Caco-2 (cell line): ENCODE results near the gene TPRX2. TPM values are rescaled to one million over a fixed set of nuclear protein-coding genes. Genes with fewer than 3 reads are reported as not detected.
A peak's percentile ranks its signal among the peaks of the same experiment; 100 is the strongest.

Experiments
- BruUV-seq: library from RNA; stranded (reverse); fragments of 400-500 nt; replicated peaks from 2 replicates; lab custom pipeline; 2021; lab: Mats Ljungman, UMichigan
- CTCF ChIA-PET: fragments of 300-600 bp; sonication (Branson Sonifier 250); formaldehyde crosslinking; loops from one replicate; lab custom pipeline; 2022; ENCODE audit warnings: antibody characterized with exemption; lab: Charles Lee
- POLR2A ChIA-PET: fragments of 300-600 bp; sonication (Branson Sonifier 250); formaldehyde crosslinking; loops from one replicate; lab custom pipeline; 2022; ENCODE audit warnings: antibody characterized with exemption; lab: Charles Lee
- DNase-seq, 2 experiments: peaks; one replicate each; pipeline versions ENCODE4 v3.0.0 to v3.0.0-alpha.2; 2020 to 2022
- H3K27me3 ChIP-seq: replicated peaks from 2 replicates; pipeline ENCODE4 v1.6.0; 2011; ENCODE audit warnings: low read length; ENCODE audit not compliant: control insufficient read depth, insufficient read depth
- H3K36me3 ChIP-seq: 2 replicates; pipeline ENCODE4 v1.5.1; 2011; ENCODE audit warnings: low read length; ENCODE audit not compliant: control insufficient read depth, insufficient read depth
- H3K4me1 ChIP-seq: fragments of 250-450 bp; sonication (Bioruptor Pico); 2 replicates; pipeline ENCODE4 v1.5.1; 2020; ENCODE audit warnings: mild to moderate bottlenecking
- H3K4me3 ChIP-seq: 2 replicates; pipeline ENCODE4 v1.5.1; 2011; ENCODE audit warnings: low read depth, mild to moderate bottlenecking, control low read depth, low read length
- H3K9me3 ChIP-seq: fragments of 250-450 bp; sonication (Bioruptor Pico); 2 replicates; pipeline ENCODE4 v1.5.1; 2020; ENCODE audit warnings: mild to moderate bottlenecking, moderate library complexity
- H3K27ac Mint-ChIP-seq: one replicate; pipeline ENCODE4 v1.8.0; 2022; ENCODE audit warnings: mixed read lengths; ENCODE audit not compliant: unreplicated experiment
- H3K27me3 Mint-ChIP-seq: one replicate; pipeline ENCODE4 v1.8.0; 2022; ENCODE audit warnings: mixed read lengths; ENCODE audit not compliant: insufficient read depth, unreplicated experiment
- H3K36me3 Mint-ChIP-seq: one replicate; pipeline ENCODE4 v1.8.0; 2022; ENCODE audit warnings: mild to moderate bottlenecking, mixed read lengths; ENCODE audit not compliant: insufficient read depth, unreplicated experiment
- H3K4me1 Mint-ChIP-seq: one replicate; pipeline ENCODE4 v1.8.0; 2022; ENCODE audit warnings: low read depth, mixed read lengths; ENCODE audit not compliant: unreplicated experiment
- H3K4me3 Mint-ChIP-seq: one replicate; pipeline ENCODE4 v1.8.0; 2022; ENCODE audit warnings: mild to moderate bottlenecking, moderate library complexity, mixed read lengths; ENCODE audit not compliant: unreplicated experiment
- H3K9me3 Mint-ChIP-seq: one replicate; pipeline ENCODE4 v1.8.0; 2022; ENCODE audit warnings: mixed read lengths; ENCODE audit not compliant: unreplicated experiment
- CTCF ChIP-seq, 2 experiments: fragments of 200-600 bp in 1 of 2; IDR thresholded peaks; 1 replicate in 1 of 2; 2 replicates in 1 of 2; pipeline versions ENCODE4 v1.5.1 to v1.8.0; 2011 to 2022; ENCODE audit warnings: antibody characterized with exemption in 1 of 2, control low read depth in 1 of 2, inconsistent platforms in 1 of 2, low read depth in 1 of 2, low read length in 1 of 2, mild to moderate bottlenecking in 1 of 2, moderate library complexity in 1 of 2; ENCODE audit not compliant: insufficient read depth in 1 of 2, severe bottlenecking in 1 of 2, unreplicated experiment in 1 of 2
- intact Hi-C: fragments of 100-400 bp; cut with micrococcal nuclease; formaldehyde crosslinking; loops from one replicate; pipeline ENCODE4 v1.10.0; 2022; ENCODE audit not compliant: unreplicated experiment
- total RNA-seq: library from RNA; stranded (reverse); gene quantifications from 2 replicates; pipeline ENCODE4 v1.2.3, GENCODE V29; 2022

TPRX2 gene
- total RNA-seq, 1 experiment from 2014 or later, result not detected

DNA sequence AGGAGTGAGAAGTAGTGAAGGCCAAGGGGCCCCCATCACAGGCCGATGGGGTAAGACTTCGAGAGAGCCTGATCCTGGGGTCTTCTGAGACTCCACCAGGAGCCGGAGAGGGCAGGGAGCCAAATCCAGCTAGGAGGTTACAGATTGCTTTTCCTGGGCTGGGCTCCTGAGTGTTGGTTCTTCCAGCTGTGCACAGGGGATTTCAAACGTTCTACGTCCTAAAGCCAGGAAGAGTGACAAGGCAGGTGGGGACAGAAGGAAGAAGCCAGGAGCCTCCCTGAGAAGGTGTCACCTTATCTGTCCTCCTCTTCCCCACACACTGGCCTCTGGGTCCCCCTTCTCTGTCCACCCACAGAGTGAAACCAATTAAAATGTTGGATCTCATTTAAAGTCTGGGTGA, 16.1 kb upstream of the TPRX2 start:
- Mint-ChIP-seq H3K27ac (no peak overlapping the region), H3K9me3 (no peaks in the 10 kb centered on the region), H3K27me3 (peaks cover 7% of the 10 kb centered on the region), H3K36me3 (no peaks in the 10 kb centered on the region), H3K4me1 (no peaks in the 10 kb centered on the region), H3K4me3 (no peak overlapping the region)
- no TSS peak for BruUV-seq
- no peaks in the 10 kb centered on the region for H3K27me3 ChIP-seq
- intact Hi-C loops, result no loop called here
- H3K36me3 ChIP-seq, result no peaks in the 10 kb centered on the region
- ChIA-PET CTCF (interaction anchor here (0.7 kb wide), 1 partner anchor 18 kb away, joined by 3 read pairs; no protein-coding TSS in a partner anchor), POLR2A (no interaction called here)
- no peak for TF ChIP-seq CTCF (IDR thresholded peaks at IDR 0.05; ENCODE audit: insufficient read depth in 1 of 2, low read depth in 1 of 2, low read length in 1 of 2, severe bottlenecking in 1 of 2, unreplicated experiment in 1 of 2)
- H3K4me1 ChIP-seq, result no peaks in the 10 kb centered on the region
- H3K9me3 ChIP-seq, result no peaks in the 10 kb centered on the region; the same call in 1 of the 2 replicates
- no peak overlapping the region for H3K4me3 ChIP-seq
- DNase-seq, result no peak

DNA sequence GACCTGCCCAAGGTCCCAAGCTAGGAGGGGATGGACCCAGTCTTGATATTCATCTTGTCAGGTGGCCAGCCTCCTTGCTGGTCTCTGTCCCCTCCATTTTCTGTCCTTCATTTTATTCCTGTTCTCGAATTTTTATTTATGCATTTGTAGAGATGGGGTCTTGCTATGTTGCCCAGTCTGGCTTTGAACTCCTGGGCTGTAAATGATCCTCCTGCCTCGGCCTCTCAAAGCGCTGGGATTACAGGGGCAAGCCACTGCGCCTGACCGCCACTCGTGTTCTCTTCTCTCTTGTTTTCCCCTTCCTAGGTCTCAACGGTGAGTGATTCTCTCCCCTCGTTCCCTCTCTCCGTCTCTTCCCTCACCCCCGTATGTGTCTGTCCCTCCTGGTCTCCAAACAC, 10.6 kb upstream of the TPRX2 start:
- ChIA-PET POLR2A (no interaction called here), CTCF (interaction anchor here (0.6 kb wide), 1 partner anchor 638 kb away, joined by 4 read pairs; no protein-coding TSS in a partner anchor)
- no peak for DNase-seq
- Mint-ChIP-seq H3K4me3 (no peak overlapping the region), H3K27me3 (peaks cover 21% of the 10 kb centered on the region), H3K4me1 (peaks cover 7% of the 10 kb centered on the region), H3K9me3 (no peaks in the 10 kb centered on the region), H3K36me3 (no peaks in the 10 kb centered on the region), H3K27ac (no peak overlapping the region)
- Histone ChIP-seq H3K4me1 (no peaks in the 10 kb centered on the region; the same call in 1 of the 2 replicates), H3K9me3 (no peaks in the 10 kb centered on the region), H3K36me3 (no peaks in the 10 kb centered on the region), H3K4me3 (no peak overlapping the region), H3K27me3 (no peaks in the 10 kb centered on the region)
- intact Hi-C loops, result no loop called here
- no TSS peak for BruUV-seq
- TF ChIP-seq CTCF (IDR thresholded peaks at IDR 0.05; ENCODE audit: insufficient read depth in 1 of 2, low read depth in 1 of 2, low read length in 1 of 2, severe bottlenecking in 1 of 2, unreplicated experiment in 1 of 2), result no peak

GRCh38 chr19:47848823-47849473, 10.1 kb upstream of the TPRX2 start:
- Histone ChIP-seq H3K9me3 (no peaks in the 10 kb centered on the region), H3K4me3 (no peak overlapping the region), H3K36me3 (no peaks in the 10 kb centered on the region), H3K4me1 (no peaks in the 10 kb centered on the region; the same call in 1 of the 2 replicates), H3K27me3 (no peaks in the 10 kb centered on the region)
- no TSS peak for BruUV-seq
- H3K4me1 Mint-ChIP-seq, result peaks cover 7% of the 10 kb centered on the region
- no peaks in the 10 kb centered on the region for H3K36me3 Mint-ChIP-seq
- no peak overlapping the region for H3K27ac Mint-ChIP-seq
- peaks cover 19% of the 10 kb centered on the region for H3K27me3 Mint-ChIP-seq
- peak in 1 of 2 experiments; percentile 20 for TF ChIP-seq CTCF (IDR thresholded peaks at IDR 0.05; ENCODE audit: insufficient read depth in 1 of 2, low read depth in 1 of 2, low read length in 1 of 2, severe bottlenecking in 1 of 2, unreplicated experiment in 1 of 2)
- no peak for DNase-seq
- ChIA-PET POLR2A (no interaction called here), CTCF (interaction anchor here (0.6 to 0.7 kb wide), 2 partner anchors 13 to 637 kb away, joined by 3 to 4 read pairs; no protein-coding TSS in a partner anchor)
- no peaks in the 10 kb centered on the region for H3K9me3 Mint-ChIP-seq
- H3K4me3 Mint-ChIP-seq, result no peak overlapping the region
- intact Hi-C loops, result no loop called here
